M059J (cell line): ENCODE measurements around the gene DUSP22. TPM values are rescaled to one million over a fixed set of nuclear protein-coding genes. Genes with fewer than 3 reads are reported as not detected.

ENCODE experiments used
- DNase-seq: peaks from one replicate; pipeline ENCODE4 v3.0.0-alpha.2; 2012; ENCODE audit warnings: low read depth
- total RNA-seq: library from RNA; depleted of rRNA; stranded (reverse); fragments of >200 nt; shearing (Covaris generic); gene quantifications from 2 replicates; pipeline ENCODE4 v1.2.3, GENCODE V29; 2014

The DUSP22 gene
- total RNA-seq, 1 experiment from 2014 or later, result 16.9 TPM

GRCh38 chr6:379410-380181 lies 87.3 kb downstream of the DUSP22 start:
- DNase-seq, result no peak

- no peak for DNase-seq
These were observed 88.2 kb downstream of the DUSP22 start for GRCh38 chr6:380234-381218.

- no peak for DNase-seq
These were observed 89.6 kb downstream of the DUSP22 start for GRCh38 chr6:381742-382461.

- no peak for DNase-seq
These were observed 90.9 kb downstream of the DUSP22 start for GRCh38 chr6:382883-383810.

- no peak for DNase-seq
These were observed 91.6 kb downstream of the DUSP22 start for GRCh38 chr6:383856-384255.

- no peak for DNase-seq
These were observed 92.6 kb downstream of the DUSP22 start for GRCh38 chr6:384898-385297.

- no peak for DNase-seq
These were observed 93.3 kb downstream of the DUSP22 start for GRCh38 chr6:385614-386013.

- DNase-seq, result no peak
These were observed 94.5 kb downstream of the DUSP22 start for GRCh38 chr6:386688-387266.

GRCh38 chr6:387293-387741 lies 95.0 kb downstream of the DUSP22 start:
- DNase-seq, result peak; percentile 66

GRCh38 chr6:388202-388903 lies 96.1 kb downstream of the DUSP22 start:
- no peak for DNase-seq

- no peak for DNase-seq
These were observed 96.9 kb downstream of the DUSP22 start for GRCh38 chr6:389143-389542.

GRCh38 chr6:389622-390021 lies 97.3 kb downstream of the DUSP22 start:
- no peak for DNase-seq

GRCh38 chr6:390914-391558 lies 98.7 kb downstream of the DUSP22 start:
- DNase-seq, result peak; percentile 54

- no peak for DNase-seq
These were observed 99.5 kb downstream of the DUSP22 start, which contains the start of gene IRF4 for GRCh38 chr6:391559-392440. TSS of gene IRF4 (plus strand) at chr6:391752. CDS start at chr6:393153, 1,401 bp downstream.

- no peak for DNase-seq
These were observed 100.4 kb downstream of the DUSP22 start for GRCh38 chr6:392441-393390.

- no peak for DNase-seq
These were observed 101.3 kb downstream of the DUSP22 start for GRCh38 chr6:393391-394221.
